H1 (cell line): Measurements from ENCODE around the gene CCPG1. TPM values are rescaled to one million over a fixed set of nuclear protein-coding genes. Genes with fewer than 3 reads are reported as not detected.

Experiments used
- CTCF ChIA-PET: fragments of 300-600 bp; sonication (Branson Sonifier 250); formaldehyde crosslinking; loops from one replicate; lab custom pipeline; 2021; ENCODE audit not compliant: partially characterized antibody; lab: Charles Lee
- POLR2A ChIA-PET: fragments of 300-600 bp; sonication (Branson Sonifier 250); formaldehyde crosslinking; loops from one replicate; lab custom pipeline; 2021; ENCODE audit warnings: inconsistent platforms; ENCODE audit not compliant: partially characterized antibody; lab: Charles Lee
- DNase-seq, 2 experiments: peaks; one replicate each; pipeline versions ENCODE4 v3.0.0 to v3.0.0-alpha.2; 2010 to 2022; ENCODE audit warnings: low spot score in 2 of 2, low read depth in 1 of 2, mixed read lengths in 1 of 2
- FAIRE-seq: peaks from 2 replicates; lab custom pipeline; 2011; peaks lifted over from hg19 to GRCh38; lab: Jason Lieb, UNC
- H2AFZ ChIP-seq: 2 replicates; pipeline ENCODE4 v1.8.1; 2012; ENCODE audit warnings: low read length, inconsistent platforms
- H2AK5ac ChIP-seq: 2 replicates; pipeline ENCODE4 v1.6.1; 2013; ENCODE audit warnings: low read depth, low read length
- H2BK120ac ChIP-seq: replicated peaks from 2 replicates; pipeline ENCODE3; 2013; ENCODE audit warnings: low read depth, low read length, inconsistent platforms
- H2BK12ac ChIP-seq: 2 replicates; pipeline ENCODE4 v1.6.1; 2013; ENCODE audit warnings: low read depth, low read length
- H2BK15ac ChIP-seq: 2 replicates; pipeline ENCODE4 v1.6.1; 2013; ENCODE audit warnings: low read length
- H2BK20ac ChIP-seq: 2 replicates; pipeline ENCODE4 v1.6.1; 2013; ENCODE audit warnings: low read length
- H2BK5ac ChIP-seq: 2 replicates; pipeline ENCODE4 v1.6.1; 2013; ENCODE audit warnings: low read depth, low read length
- H3K14ac ChIP-seq: 2 replicates; pipeline ENCODE4 v1.6.1; 2013; ENCODE audit warnings: inconsistent platforms; ENCODE audit not compliant: insufficient read length
- H3K18ac ChIP-seq: 2 replicates; pipeline ENCODE4 v1.6.1; 2013; ENCODE audit warnings: low read length; ENCODE audit errors: extremely low read depth
- H3K23ac ChIP-seq: 2 replicates; pipeline ENCODE4 v1.6.1; 2013; ENCODE audit warnings: inconsistent platforms; ENCODE audit not compliant: insufficient read length
- H3K23me2 ChIP-seq: 2 replicates; pipeline ENCODE4 v1.6.1; 2013; ENCODE audit warnings: low read depth, low read length
- H3K27ac ChIP-seq: 2 replicates; pipeline ENCODE4 v1.6.1; 2011; ENCODE audit warnings: low read depth, low read length, inconsistent platforms
- H3K27me3 ChIP-seq, 4 experiments: replicated peaks in 1 of 4; 1 replicate in 1 of 4; 2 replicates in 3 of 4; pipeline versions ENCODE4 v1.6.1 to v1.8.1; 2011 to 2013; ENCODE audit warnings: low read length in 3 of 4, mild to moderate bottlenecking in 3 of 4, inconsistent platforms in 2 of 4, mixed read lengths in 2 of 4, moderate library complexity in 1 of 4; ENCODE audit not compliant: control insufficient read depth in 3 of 4, insufficient read depth in 3 of 4; ENCODE audit errors: extremely low read depth in 1 of 4
- H3K36me3 ChIP-seq, 4 experiments: 2 replicates each; pipeline versions ENCODE4 v1.6.1 to v1.8.1; 2011 to 2013; ENCODE audit warnings: mild to moderate bottlenecking in 4 of 4, low read length in 3 of 4, moderate library complexity in 2 of 4, control low read depth in 1 of 4, inconsistent platforms in 1 of 4; ENCODE audit not compliant: insufficient read depth in 4 of 4, control insufficient read depth in 2 of 4
- H3K4ac ChIP-seq: replicated peaks from 2 replicates; pipeline ENCODE3; 2013; ENCODE audit warnings: low read length, low read depth, mixed read lengths, inconsistent platforms; ENCODE audit not compliant: insufficient read length
- H3K4me1 ChIP-seq, 4 experiments: replicated peaks in 1 of 4; 1 replicate in 1 of 4; 2 replicates in 3 of 4; pipeline versions ENCODE4 v1.6.1 to v1.8.1; 2011 to 2013; ENCODE audit warnings: low read length in 3 of 4, inconsistent platforms in 2 of 4, mixed read lengths in 1 of 4; ENCODE audit not compliant: insufficient read depth in 4 of 4, control insufficient read depth in 3 of 4
- H3K4me2 ChIP-seq, 2 experiments: 2 replicates each; pipeline versions ENCODE4 v1.6.1 to v1.8.1; 2011 to 2013; ENCODE audit warnings: low read depth in 2 of 2, low read length in 2 of 2, control low read depth in 1 of 2, inconsistent platforms in 1 of 2, mild to moderate bottlenecking in 1 of 2; ENCODE audit not compliant: insufficient read depth in 1 of 2
- H3K4me3 ChIP-seq, 4 experiments: fragments of 200-600, 300-600 bp in 1 of 4; sonication (generic), shearing (Covaris generic), sonication (Bioruptor Twin) in 1 of 4; 2 replicates each; pipeline versions ENCODE4 v1.5.1 to v1.8.1; 2011 to 2016; ENCODE audit warnings: low read length in 4 of 4, low read depth in 3 of 4, control low read depth in 2 of 4, inconsistent platforms in 2 of 4, mild to moderate bottlenecking in 2 of 4, mixed read lengths in 1 of 4, moderate library complexity in 1 of 4; ENCODE audit not compliant: insufficient read depth in 2 of 4; ENCODE audit errors: extremely low read depth in 1 of 4
- H3K56ac ChIP-seq: replicated peaks from 2 replicates; pipeline ENCODE3; 2013; ENCODE audit warnings: low read depth, mild to moderate bottlenecking, mixed read lengths, low read length, inconsistent platforms; ENCODE audit not compliant: insufficient read length
- H3K79me1 ChIP-seq: 2 replicates; pipeline ENCODE4 v1.6.1; 2013; ENCODE audit warnings: low read depth, low read length, control low read depth
- H3K79me2 ChIP-seq, 2 experiments: 2 replicates each; pipeline versions ENCODE4 v1.6.1 to v1.8.1; 2012 to 2013; ENCODE audit warnings: low read length in 2 of 2, mild to moderate bottlenecking in 2 of 2, inconsistent platforms in 1 of 2; ENCODE audit not compliant: insufficient read depth in 2 of 2, control insufficient read depth in 1 of 2
- H3K9ac ChIP-seq, 4 experiments: replicated peaks in 1 of 4; 1 replicate in 1 of 4; 2 replicates in 3 of 4; pipeline versions ENCODE4 v1.6.1 to v1.8.1; 2011 to 2013; ENCODE audit warnings: low read depth in 3 of 4, low read length in 3 of 4, control low read depth in 2 of 4, mild to moderate bottlenecking in 2 of 4, moderate library complexity in 2 of 4, inconsistent platforms in 1 of 4; ENCODE audit errors: extremely low read depth in 1 of 4
- H3K9me3 ChIP-seq, 2 experiments: 2 replicates each; pipeline versions ENCODE4 v1.6.1 to v1.8.1; 2012 to 2013; ENCODE audit warnings: mild to moderate bottlenecking in 2 of 2, moderate library complexity in 2 of 2, control low read depth in 1 of 2, inconsistent platforms in 1 of 2, low read depth in 1 of 2, low read length in 1 of 2, mixed read lengths in 1 of 2; ENCODE audit not compliant: insufficient read depth in 2 of 2
- H4K20me1 ChIP-seq, 2 experiments: replicated peaks in 1 of 2; 2 replicates each; pipeline versions ENCODE3 to v1.8.1; 2011 to 2013; ENCODE audit warnings: inconsistent platforms in 2 of 2, low read length in 2 of 2, mild to moderate bottlenecking in 1 of 2; ENCODE audit not compliant: insufficient read depth in 2 of 2, control insufficient read depth in 1 of 2
- H4K5ac ChIP-seq: 2 replicates; pipeline ENCODE4 v1.6.1; 2013; ENCODE audit warnings: low read length, low read depth, mixed read lengths, inconsistent platforms; ENCODE audit not compliant: insufficient read length
- H4K8ac ChIP-seq: 2 replicates; pipeline ENCODE4 v1.8.0; 2013; ENCODE audit warnings: mild to moderate bottlenecking, moderate library complexity, low read length, inconsistent platforms; ENCODE audit not compliant: insufficient read depth; ENCODE audit errors: extremely low read depth
- H4K91ac ChIP-seq: replicated peaks from 2 replicates; pipeline ENCODE3; 2013; ENCODE audit warnings: low read length, mixed read lengths, inconsistent platforms; ENCODE audit not compliant: insufficient read length
- CEBPB ChIP-seq: IDR thresholded peaks from 2 replicates; pipeline ENCODE4 v1.6.1; 2012; ENCODE audit warnings: low read depth, low read length
- GABPA ChIP-seq: IDR thresholded peaks from 2 replicates; pipeline ENCODE4 v1.6.1; 2011; ENCODE audit warnings: mild to moderate bottlenecking, low read length, moderate library complexity, borderline replicate concordance; ENCODE audit not compliant: insufficient read depth
- GTF2F1 ChIP-seq: IDR thresholded peaks from 2 replicates; pipeline ENCODE4 v1.6.1; 2012; ENCODE audit warnings: low read depth, low read length, improper control_type of control experiment, borderline replicate concordance
- KDM4A ChIP-seq: IDR thresholded peaks from one replicate; pipeline ENCODE4 v1.7.1; 2012; ENCODE audit warnings: low read depth, mild to moderate bottlenecking, moderate library complexity, low read length, inconsistent platforms; ENCODE audit not compliant: severe bottlenecking
- MAX ChIP-seq: IDR thresholded peaks from 2 replicates; pipeline ENCODE4 v1.6.1; 2012; ENCODE audit warnings: inconsistent platforms
- RXRA ChIP-seq: IDR thresholded peaks from 2 replicates; pipeline ENCODE4 v1.6.1; 2011; ENCODE audit warnings: low read depth, mild to moderate bottlenecking, low read length, moderate library complexity; ENCODE audit not compliant: insufficient read depth
- SP2 ChIP-seq: IDR thresholded peaks from 2 replicates; pipeline ENCODE4 v1.6.1; 2012; ENCODE audit warnings: mild to moderate bottlenecking, low read length, inconsistent platforms
- SP4 ChIP-seq: IDR thresholded peaks from 2 replicates; pipeline ENCODE4 v1.6.1; 2012; ENCODE audit warnings: low read length, inconsistent platforms
- WGBS, 2 experiments: shearing (Covaris generic) in 1 of 2; methylation state at CpG; one replicate each; pipeline versions ENCODE4 v1.1.6 to v1.1.7; 2013 to 2015; ENCODE audit warnings: low lambda C conversion rate in 2 of 2, mixed read lengths in 2 of 2, inconsistent platforms in 1 of 2, low coverage in 1 of 2, missing lambda C conversion rate in 1 of 2; ENCODE audit not compliant: insufficient replicate concordance in 2 of 2, insufficient coverage in 1 of 2, insufficient read length in 1 of 2; ENCODE audit errors: extremely low coverage in 1 of 2, missing lambda C conversion rate in 1 of 2; 5-methylcytosine and 5-hydroxymethylcytosine counted together
- polyA plus RNA-seq, 7 experiments: library from polyadenylated mRNA; depleted of rRNA in 3 of 7; stranded (reverse) in 5 of 7; unstranded in 2 of 7; fragments of >200 nt in 5 of 7; fragments of 200-250 nt in 2 of 7; gene quantifications; 1 replicate in 5 of 7; 2 replicates in 1 of 7; 4 replicates in 1 of 7; pipeline versions ENCODE4 v1.2.1 to v1.2.3, GENCODE V29; 2011 to 2013; ENCODE audit warnings: missing spikeins in 2 of 7, mixed read lengths in 2 of 7
- total RNA-seq: library from RNA; stranded (reverse); fragmentation: NEBNext Ultra II Directional; extraction: Animal tissue kit (Norgen Biotek cat#: 25700); gene quantifications from 2 replicates; pipeline ENCODE4 v1.2.1, GENCODE V29; 2021

Gene CCPG1
- total and polyA plus RNA-seq, 2 of the 8 experiments (the other 6 are each of a cell fraction or from before 2014, with no cell fraction given), result 2.3 to 13.2 TPM

GRCh38 chr15:55320238-55320550 is 88.0 kb downstream of the CCPG1 start:
- peaks cover 0 to 3% of the 10 kb centered on the region in 2 experiments; a peak in 1 of 4 replicates for H3K79me2 ChIP-seq
- H3K36me3 ChIP-seq, result no peaks in the 10 kb centered on the region
- H3K56ac ChIP-seq, result no peak overlapping the region
- CTCF ChIA-PET, result interaction anchor here (1.4 to 2.1 kb wide), 2 partner anchors 13 to 115 kb away, joined by 3 to 10 read pairs; no protein-coding TSS in a partner anchor
- H3K4ac ChIP-seq, result no peak overlapping the region
- no peaks in the 10 kb centered on the region for H3K27me3 ChIP-seq
- POLR2A ChIA-PET, result no interaction called here
- no peak overlapping the region for H2BK15ac ChIP-seq
- H3K4me3 ChIP-seq, result no peak overlapping the region
- H2BK120ac ChIP-seq, result no peak overlapping the region
- H2AFZ ChIP-seq, result no peak overlapping the region
- peaks cover 2% of the 10 kb centered on the region; the same call in 1 of the 2 replicates for H3K23me2 ChIP-seq
- H4K5ac ChIP-seq, result no peak overlapping the region
- H3K79me1 ChIP-seq, result no peaks in the 10 kb centered on the region
- no peak overlapping the region for H2BK12ac ChIP-seq
- 82% methylated on average over 2 of the region's 2 CpGs; no CpG with 5 or more reads in 1 of the 2 experiments for WGBS, 2 experiments
- peaks cover 2 to 3% (median 3%) of the 10 kb centered on the region in 4 experiments; a peak in 3 of 7 replicates for H3K4me1 ChIP-seq
- no peak for DNase-seq
- no peak for FAIRE-seq
- no peak overlapping the region for H2BK5ac ChIP-seq
- H3K18ac ChIP-seq, result no peak overlapping the region
- H4K91ac ChIP-seq, result no peak overlapping the region
- no peaks in the 10 kb centered on the region for H4K20me1 ChIP-seq
- H3K27ac ChIP-seq, result no peak overlapping the region
- no peak overlapping the region for H2AK5ac ChIP-seq
- no peak overlapping the region for H2BK20ac ChIP-seq
- H3K9ac ChIP-seq, result no peak overlapping the region
- no peak overlapping the region for H3K4me2 ChIP-seq
- TF ChIP-seq GABPA (no peak), GTF2F1 (no peak), SP4 (no peak), CEBPB (no peak), KDM4A (no peak), SP2 (no peak), MAX (no peak), RXRA (no peak)
- H4K8ac ChIP-seq, result no peak overlapping the region
- H3K23ac ChIP-seq, result no peak overlapping the region
- H3K14ac ChIP-seq, result no peak overlapping the region
- H3K9me3 ChIP-seq, result no peaks in the 10 kb centered on the region
